Measurements from ENCODE around the gene NSD1. TPM values are rescaled to one million over a fixed set of nuclear protein-coding genes. Genes with fewer than 3 reads are reported as not detected.

NSD1 gene
- total and polyA plus RNA-seq, 9 of the 15 experiments (the other 6 are each of a cell fraction or from before 2014, with no cell fraction given): 3.8 to 51.0 (median 24.7) TPM

DNA sequence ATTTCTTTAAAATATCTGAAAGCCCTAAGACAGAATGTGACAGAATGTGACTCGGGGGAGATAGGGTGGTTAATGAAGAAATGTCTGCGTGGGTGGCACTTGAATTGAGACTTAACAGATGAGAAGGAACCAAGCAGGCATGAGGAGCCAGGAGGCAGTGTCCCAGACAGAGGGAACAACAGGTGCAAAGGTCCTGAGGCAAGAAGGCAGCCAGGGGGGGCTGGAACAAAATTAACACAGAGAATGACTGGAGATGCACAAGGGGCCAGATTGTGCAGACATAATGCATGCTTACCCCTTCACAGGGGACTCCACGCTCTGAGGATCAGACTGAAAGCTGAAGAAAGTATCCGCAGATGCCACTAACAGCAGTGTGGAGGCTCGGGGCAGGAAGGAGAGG lies 216.2 kb downstream of the NSD1 start:
- H3K4me2 ChIP-seq (ENCODE audit: insufficient read depth, low read length): peak overlapping the region; percentile 96
- BruUV-seq (replicated peaks): no TSS peak
- in situ Hi-C loops (cut with MboI) (no loop called here), intact Hi-C loops (cut with micrococcal nuclease) (no loop called here)
- H3K9me1 ChIP-seq (ENCODE audit: control insufficient read depth, insufficient read depth, low read length): no peaks in the 10 kb centered on the region
- no peak for ATAC-seq
- peak overlapping the region; percentile 95 to 97; a peak in 3 of 4 replicates for H3K9ac ChIP-seq (ENCODE audit: insufficient read depth in 1 of 2, low read depth in 2 of 2, low read length in 2 of 2)
- H3K4me1 ChIP-seq (replicated peaks in 1 of 2; ENCODE audit: control insufficient read depth in 2 of 2, insufficient read depth in 2 of 2, low read length in 2 of 2): peaks cover 17 to 24% of the 10 kb centered on the region in 2 experiments; a peak in 4 of 5 replicates
- H3K36me3 ChIP-seq (ENCODE audit: control insufficient read depth, insufficient read depth, low read length): peaks cover 44% of the 10 kb centered on the region
- H3K79me2 ChIP-seq (ENCODE audit: control insufficient read depth, insufficient read depth, low read length): peaks cover 64% of the 10 kb centered on the region
- WGBS (ENCODE audit: insufficient coverage, low coverage, missing lambda C conversion rate): 46% methylated on average over 5 of the region's 5 CpGs
- ChIA-PET POLR2A (interaction anchor here (0.9 to 3.4 kb wide), 3 partner anchors 11 to 215 kb away, joined by 3 to 18 read pairs (median 7); no protein-coding TSS in a partner anchor), CTCF (ENCODE audit: low intra/inter-chr PET ratio) (no interaction called here)
- DNase-seq (ENCODE audit: extremely low read depth in 1 of 4, low spot score in 3 of 4): no peak
- H3K27me3 ChIP-seq (ENCODE audit: control insufficient read depth in 2 of 2, insufficient read depth in 2 of 2, low read length in 2 of 2): no peaks in the 10 kb centered on the region
- no peak overlapping the region for H2AFZ ChIP-seq (ENCODE audit: low read depth, low read length)
- no peak for FAIRE-seq
- H3K9me3 ChIP-seq (replicated peaks; ENCODE audit: control insufficient read depth, insufficient read depth, low read depth, low read length): no peaks in the 10 kb centered on the region
- no peak for TF ChIP-seq SETDB1 (IDR thresholded peaks at IDR 0.05; ENCODE audit: low read length)
- peak; percentile 31 for TF ChIP-seq ZFP36 (IDR thresholded peaks at IDR 0.05; ENCODE audit: low read depth, low read length, partially characterized antibody)
- no peak for TF ChIP-seq SRSF3 (IDR thresholded peaks at IDR 0.05; ENCODE audit: insufficient read depth, low read length)
- TF ChIP-seq FOXA1 (IDR thresholded peaks at IDR 0.05; ENCODE audit: borderline replicate concordance): no peak
- TF ChIP-seq MYC (IDR thresholded peaks at IDR 0.05; ENCODE audit: low read depth, low read length): no peak
- no peak for TF ChIP-seq MYC (CRISPR knock-in tag; IDR thresholded peaks at IDR 0.05; ENCODE audit: borderline replicate concordance, low read depth)
- TF ChIP-seq CBX5 (IDR thresholded peaks at IDR 0.05; ENCODE audit: borderline replicate concordance, low read depth): no peak
- TF ChIP-seq, protein P1, sequence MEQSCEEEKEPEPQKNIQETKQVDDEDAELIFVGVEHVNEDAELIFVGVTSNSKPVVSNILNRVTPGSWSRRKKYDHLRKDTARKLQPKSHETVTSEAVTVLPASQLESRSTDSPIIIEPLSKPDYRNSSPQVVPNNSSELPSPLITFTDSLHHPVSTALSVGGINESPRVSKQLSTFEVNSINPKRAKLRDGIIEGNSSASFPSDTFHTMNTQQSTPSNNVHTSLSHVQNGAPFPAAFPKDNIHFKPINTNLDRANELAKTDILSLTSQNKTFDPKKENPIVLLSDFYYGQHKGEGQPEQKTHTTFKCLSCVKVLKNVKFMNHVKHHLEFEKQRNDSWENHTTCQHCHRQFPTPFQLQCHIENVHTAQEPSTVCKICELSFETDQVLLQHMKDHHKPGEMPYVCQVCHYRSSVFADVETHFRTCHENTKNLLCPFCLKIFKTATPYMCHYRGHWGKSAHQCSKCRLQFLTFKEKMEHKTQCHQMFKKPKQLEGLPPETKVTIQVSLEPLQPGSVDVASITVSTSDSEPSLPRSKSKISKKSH (CRISPR knock-in tag; IDR thresholded peaks at IDR 0.05): no peak
- no peak for TF ChIP-seq NFIC (IDR thresholded peaks at IDR 0.05)
- TF ChIP-seq NCOA4 (IDR thresholded peaks at IDR 0.05; ENCODE audit: partially characterized antibody): no peak
- peak; percentile 44; the same call in 1 of the 2 replicates for TF ChIP-seq EGR1 (conservative IDR thresholded peaks at IDR 0.05)
- TF ChIP-seq ZNF282 (CRISPR knock-in tag; IDR thresholded peaks at IDR 0.05): no peak
- TF ChIP-seq ZKSCAN3 (CRISPR knock-in tag; IDR thresholded peaks at IDR 0.05): no peak
- TF ChIP-seq HOXB6 (CRISPR knock-in tag; IDR thresholded peaks at IDR 0.05; ENCODE audit: borderline replicate concordance): no peak
- no peak for TF ChIP-seq RBM25 (IDR thresholded peaks at IDR 0.05; ENCODE audit: low read depth, low read length, severe bottlenecking)
- H4K20me1 ChIP-seq (replicated peaks; ENCODE audit: control insufficient read depth, insufficient read depth, low read length): no peaks in the 10 kb centered on the region
- H3K4me3 ChIP-seq: peak overlapping the region; percentile 81
- no peak overlapping the region for H3K27ac ChIP-seq (ENCODE audit: extremely low read depth, low read depth, low read length)

Other genes with a start within 250 kb of the NSD1 start
Only the 7 nearest of the 9 such genes appear.
- 28.5 and 33.3 TPM in 2 replicates for gene UIMC1, start 127.0 kb upstream of the NSD1 start, total RNA-seq (2014; rRNA removed)
- 51.7 and 52.3 TPM in 2 replicates for gene UIMC1, start 127.0 kb upstream of the NSD1 start, total RNA-seq (2014; rRNA removed; fragmentation: Illumina TruSeq; extraction: Trizol)
- 41.6 and 49.2 TPM in 2 replicates for gene UIMC1, start 127.0 kb upstream of the NSD1 start, total RNA-seq (2015; rRNA removed; fragmentation: Illumina TruSeq; extraction: Trizol)
- gene UIMC1, start 127.0 kb upstream of the NSD1 start, total RNA-seq (2021): 44.8 and 46.3 TPM in 2 replicates
- gene UIMC1, start 127.0 kb upstream of the NSD1 start, polyA plus RNA-seq (2011; rRNA removed): 31.1 and 33.5 TPM in 2 replicates
- gene UIMC1, start 127.0 kb upstream of the NSD1 start, polyA plus RNA-seq (2014; fragmentation: Illumina TruSeq; extraction: Trizol): 37.6 and 43.7 TPM in 2 replicates
- gene UIMC1, start 127.0 kb upstream of the NSD1 start, polyA plus RNA-seq (2014; fragmentation: Nextera tagmentation; extraction: Ambion mirVana): 10 to 100 TPM; 14.9 to 23.6 TPM
- gene UIMC1, start 127.0 kb upstream of the NSD1 start, polyA plus RNA-seq (2014; rRNA removed): 34.0 and 36.8 TPM in 2 replicates
- 19.5 and 29.8 TPM in 2 replicates for gene ZNF346, start 111.1 kb upstream of the NSD1 start, total RNA-seq (2014; rRNA removed)
- gene ZNF346, start 111.1 kb upstream of the NSD1 start, total RNA-seq (2014; rRNA removed; fragmentation: Illumina TruSeq; extraction: Trizol): 20.1 and 23.1 TPM in 2 replicates
- gene ZNF346, start 111.1 kb upstream of the NSD1 start, total RNA-seq (2015; rRNA removed; fragmentation: Illumina TruSeq; extraction: Trizol): 20.8 and 21.8 TPM in 2 replicates
- 20.5 and 21.1 TPM in 2 replicates for gene ZNF346, start 111.1 kb upstream of the NSD1 start, total RNA-seq (2021)
- 21.7 and 24.6 TPM in 2 replicates for gene ZNF346, start 111.1 kb upstream of the NSD1 start, polyA plus RNA-seq (2011; rRNA removed)
- gene ZNF346, start 111.1 kb upstream of the NSD1 start, polyA plus RNA-seq (2014; fragmentation: Illumina TruSeq; extraction: Trizol): 24.8 and 25.1 TPM in 2 replicates
- gene ZNF346, start 111.1 kb upstream of the NSD1 start, polyA plus RNA-seq (2014; fragmentation: Nextera tagmentation; extraction: Ambion mirVana): 1 to 10 TPM; 5.0 to 6.5 TPM
- 16.8 and 20.2 TPM in 2 replicates for gene ZNF346, start 111.1 kb upstream of the NSD1 start, polyA plus RNA-seq (2014; rRNA removed)
- gene FGFR4, start 46.9 kb upstream of the NSD1 start, total RNA-seq (2014; rRNA removed): 19.1 and 25.8 TPM in 2 replicates
- gene FGFR4, start 46.9 kb upstream of the NSD1 start, total RNA-seq (2014; rRNA removed; fragmentation: Illumina TruSeq; extraction: Trizol): 2.5 and 5.2 TPM in 2 replicates
- gene FGFR4, start 46.9 kb upstream of the NSD1 start, total RNA-seq (2015; rRNA removed; fragmentation: Illumina TruSeq; extraction: Trizol): 7.5 and 7.8 TPM in 2 replicates
- gene FGFR4, start 46.9 kb upstream of the NSD1 start, total RNA-seq (2021): 32.2 and 35.4 TPM in 2 replicates
- 14.8 and 21.0 TPM in 2 replicates for gene FGFR4, start 46.9 kb upstream of the NSD1 start, polyA plus RNA-seq (2011; rRNA removed)
- 7.0 and 15.9 TPM in 2 replicates for gene FGFR4, start 46.9 kb upstream of the NSD1 start, polyA plus RNA-seq (2014; fragmentation: Illumina TruSeq; extraction: Trizol)
- gene FGFR4, start 46.9 kb upstream of the NSD1 start, polyA plus RNA-seq (2014; fragmentation: Nextera tagmentation; extraction: Ambion mirVana): under 1 TPM; 0.76 to 0.89 TPM
- 17.9 and 24.9 TPM in 2 replicates for gene FGFR4, start 46.9 kb upstream of the NSD1 start, polyA plus RNA-seq (2014; rRNA removed)
- 61.1 and 72.5 TPM in 2 replicates for gene RAB24, start 169.9 kb downstream of the NSD1 start, total RNA-seq (2014; rRNA removed)
- 16.8 and 21.2 TPM in 2 replicates for gene RAB24, start 169.9 kb downstream of the NSD1 start, total RNA-seq (2014; rRNA removed; fragmentation: Illumina TruSeq; extraction: Trizol)
- 21.1 and 22.2 TPM in 2 replicates for gene RAB24, start 169.9 kb downstream of the NSD1 start, total RNA-seq (2015; rRNA removed; fragmentation: Illumina TruSeq; extraction: Trizol)
- 52.5 and 56.7 TPM in 2 replicates for gene RAB24, start 169.9 kb downstream of the NSD1 start, total RNA-seq (2021)
- gene RAB24, start 169.9 kb downstream of the NSD1 start, polyA plus RNA-seq (2011; rRNA removed): 70.4 and 85.1 TPM in 2 replicates
- gene RAB24, start 169.9 kb downstream of the NSD1 start, polyA plus RNA-seq (2014; fragmentation: Illumina TruSeq; extraction: Trizol): 34.8 and 40.4 TPM in 2 replicates
- gene RAB24, start 169.9 kb downstream of the NSD1 start, polyA plus RNA-seq (2014; fragmentation: Nextera tagmentation; extraction: Ambion mirVana): 10 to 100 TPM; 13.9 to 15.7 TPM
- 107 TPM in 2 replicates for gene RAB24, start 169.9 kb downstream of the NSD1 start, polyA plus RNA-seq (2014; rRNA removed)
- 330 and 397 TPM in 2 replicates for gene PRELID1, start 170.0 kb downstream of the NSD1 start, total RNA-seq (2014; rRNA removed)
- gene PRELID1, start 170.0 kb downstream of the NSD1 start, total RNA-seq (2014; rRNA removed; fragmentation: Illumina TruSeq; extraction: Trizol): 240 and 288 TPM in 2 replicates
- gene PRELID1, start 170.0 kb downstream of the NSD1 start, total RNA-seq (2015; rRNA removed; fragmentation: Illumina TruSeq; extraction: Trizol): 336 and 342 TPM in 2 replicates
- 357 and 376 TPM in 2 replicates for gene PRELID1, start 170.0 kb downstream of the NSD1 start, total RNA-seq (2021)
- gene PRELID1, start 170.0 kb downstream of the NSD1 start, polyA plus RNA-seq (2011; rRNA removed): 306 and 340 TPM in 2 replicates
- gene PRELID1, start 170.0 kb downstream of the NSD1 start, polyA plus RNA-seq (2014; fragmentation: Illumina TruSeq; extraction: Trizol): 313 and 379 TPM in 2 replicates
- 10 to 100 TPM; 40.1 to 63.7 TPM for gene PRELID1, start 170.0 kb downstream of the NSD1 start, polyA plus RNA-seq (2014; fragmentation: Nextera tagmentation; extraction: Ambion mirVana)
- gene PRELID1, start 170.0 kb downstream of the NSD1 start, polyA plus RNA-seq (2014; rRNA removed): 484 and 583 TPM in 2 replicates
- gene MXD3, start 178.1 kb downstream of the NSD1 start, total RNA-seq (2014; rRNA removed): 18.2 and 19.5 TPM in 2 replicates
- 0.65 and 0.83 TPM in 2 replicates for gene MXD3, start 178.1 kb downstream of the NSD1 start, total RNA-seq (2014; rRNA removed; fragmentation: Illumina TruSeq; extraction: Trizol)
- 4.5 and 6.1 TPM in 2 replicates for gene MXD3, start 178.1 kb downstream of the NSD1 start, total RNA-seq (2015; rRNA removed; fragmentation: Illumina TruSeq; extraction: Trizol)
- 12.0 and 16.2 TPM in 2 replicates for gene MXD3, start 178.1 kb downstream of the NSD1 start, total RNA-seq (2021)
- 5.2 and 13.6 TPM in 2 replicates for gene MXD3, start 178.1 kb downstream of the NSD1 start, polyA plus RNA-seq (2011; rRNA removed)
- gene MXD3, start 178.1 kb downstream of the NSD1 start, polyA plus RNA-seq (2014; fragmentation: Illumina TruSeq; extraction: Trizol): 1.8 and 4.5 TPM in 2 replicates
- under 1 TPM; 0.28 to 0.59 TPM for gene MXD3, start 178.1 kb downstream of the NSD1 start, polyA plus RNA-seq (2014; fragmentation: Nextera tagmentation; extraction: Ambion mirVana)
- gene MXD3, start 178.1 kb downstream of the NSD1 start, polyA plus RNA-seq (2014; rRNA removed): 22.8 and 24.8 TPM in 2 replicates
- gene LMAN2, start 217.9 kb downstream of the NSD1 start, total RNA-seq (2014; rRNA removed): 200 and 216 TPM in 2 replicates
- gene LMAN2, start 217.9 kb downstream of the NSD1 start, total RNA-seq (2014; rRNA removed; fragmentation: Illumina TruSeq; extraction: Trizol): 69.3 and 110 TPM in 2 replicates
- gene LMAN2, start 217.9 kb downstream of the NSD1 start, total RNA-seq (2015; rRNA removed; fragmentation: Illumina TruSeq; extraction: Trizol): 179 and 196 TPM in 2 replicates
- 130 and 136 TPM in 2 replicates for gene LMAN2, start 217.9 kb downstream of the NSD1 start, total RNA-seq (2021)
- 119 and 150 TPM in 2 replicates for gene LMAN2, start 217.9 kb downstream of the NSD1 start, polyA plus RNA-seq (2011; rRNA removed)
- 241 and 254 TPM in 2 replicates for gene LMAN2, start 217.9 kb downstream of the NSD1 start, polyA plus RNA-seq (2014; fragmentation: Illumina TruSeq; extraction: Trizol)
- gene LMAN2, start 217.9 kb downstream of the NSD1 start, polyA plus RNA-seq (2014; fragmentation: Nextera tagmentation; extraction: Ambion mirVana): 1 to 10 TPM; 2.7 to 8.5 TPM
- gene LMAN2, start 217.9 kb downstream of the NSD1 start, polyA plus RNA-seq (2014; rRNA removed): 196 and 235 TPM in 2 replicates

Measured in K562 (cell line).